GM18951 (cell line): ENCODE results near the gene TTC23.
"Not testable (repeated sequence)": the region's sequence is repeated elsewhere in the genome, so short reads cannot be mapped to it uniquely, and the experiment has no call there.

Experiments
- POLR2A ChIP-seq: IDR thresholded peaks from 4 replicates; pipeline ENCODE4 v1.6.1; 2011; ENCODE audit warnings: mild to moderate bottlenecking; ENCODE audit not compliant: insufficient read length, insufficient read depth; ENCODE audit errors: extremely low read depth
- in situ Hi-C: fragments of 300-500 bp; cut with MboI; formaldehyde crosslinking; loops from one replicate; pipeline ENCODE4 v1.12.0; 2022; ENCODE audit warnings: low sequenced_read_pairs, mixed read lengths, inconsistent platforms; ENCODE audit not compliant: unreplicated experiment

Gene TTC23

GRCh38 chr15:99239545-99240198 lies 9.7 kb downstream of the TTC23 start:
- no peak for TF ChIP-seq POLR2A
- in situ Hi-C loops: no loop called here

- in situ Hi-C loops: no loop called here
- no peak for TF ChIP-seq POLR2A
These were observed 10.5 kb downstream of the TTC23 start for GRCh38 chr15:99238849-99239248.

GRCh38 chr15:99234160-99234559 lies 15.2 kb downstream of the TTC23 start:
- in situ Hi-C loops: not testable (repeated sequence)

GRCh38 chr15:99232740-99233139 lies 16.6 kb downstream of the TTC23 start:
- in situ Hi-C loops: no loop called here
- TF ChIP-seq POLR2A: no peak

GRCh38 chr15:99230867-99231266 lies 18.5 kb downstream of the TTC23 start:
- no peak for TF ChIP-seq POLR2A
- in situ Hi-C loops: no loop called here

- no peak for TF ChIP-seq POLR2A
- in situ Hi-C loops: no loop called here
These were observed 21.1 kb downstream of the TTC23 start for GRCh38 chr15:99228120-99228770.

- in situ Hi-C loops: no loop called here
These were observed 22.6 kb downstream of the TTC23 start for GRCh38 chr15:99226802-99227201.

GRCh38 chr15:99224372-99225214 lies 24.8 kb downstream of the TTC23 start:
- in situ Hi-C loops: no loop called here
- TF ChIP-seq POLR2A: no peak

More at GRCh38 chr15:99226802-99227201, 22.6 kb downstream of the TTC23 start:
- no peak for TF ChIP-seq POLR2A

- in situ Hi-C loops: no loop called here
- no peak for TF ChIP-seq POLR2A
These were observed 36.1 kb downstream of the TTC23 start for GRCh38 chr15:99213187-99213811.

- in situ Hi-C loops: no loop called here
- no peak for TF ChIP-seq POLR2A
These were observed 37.0 kb downstream of the TTC23 start for GRCh38 chr15:99212406-99212805.

GRCh38 chr15:99211926-99212325 lies 37.5 kb downstream of the TTC23 start:
- in situ Hi-C loops: no loop called here

GRCh38 chr15:99210334-99210733 lies 39.0 kb downstream of the TTC23 start:
- in situ Hi-C loops: no loop called here
- no peak for TF ChIP-seq POLR2A

More at GRCh38 chr15:99211926-99212325, 37.5 kb downstream of the TTC23 start:
- no peak for TF ChIP-seq POLR2A

- TF ChIP-seq POLR2A: no peak
- in situ Hi-C loops: no loop called here
These were observed 40.1 kb downstream of the TTC23 start for GRCh38 chr15:99209326-99209725.
